HUES6 (cell line): Measurements from ENCODE around the gene TRIM27.
"Not testable (repeated sequence)": the region's sequence is repeated elsewhere in the genome, so short reads cannot be mapped to it uniquely, and the experiment has no call there.

Experiments
- H3K27ac ChIP-seq: 2 replicates; pipeline ENCODE4 v1.7.0; 2013; ENCODE audit warnings: low read depth, mild to moderate bottlenecking, low read length, inconsistent platforms
- H3K27me3 ChIP-seq: 2 replicates; pipeline ENCODE4 v1.6.1; 2013; ENCODE audit warnings: low read length; ENCODE audit not compliant: control insufficient read depth, insufficient read depth
- H3K36me3 ChIP-seq: 2 replicates; pipeline ENCODE4 v1.6.1; 2013; ENCODE audit warnings: low read length; ENCODE audit not compliant: control insufficient read depth, insufficient read depth
- H3K4me1 ChIP-seq: 2 replicates; pipeline ENCODE4 v1.6.1; 2013; ENCODE audit warnings: low read length; ENCODE audit not compliant: control insufficient read depth, insufficient read depth
- H3K4me3 ChIP-seq: 2 replicates; pipeline ENCODE4 v1.5.1; 2013; ENCODE audit warnings: low read depth, low read length
- H3K9ac ChIP-seq: one replicate; pipeline ENCODE4 v1.6.1; 2013; ENCODE audit warnings: mild to moderate bottlenecking, low read length
- H3K9me3 ChIP-seq: 2 replicates; pipeline ENCODE4 v1.6.1; 2013; ENCODE audit warnings: low read depth, low read length; ENCODE audit not compliant: control insufficient read depth, insufficient read depth

Gene TRIM27, protein sequence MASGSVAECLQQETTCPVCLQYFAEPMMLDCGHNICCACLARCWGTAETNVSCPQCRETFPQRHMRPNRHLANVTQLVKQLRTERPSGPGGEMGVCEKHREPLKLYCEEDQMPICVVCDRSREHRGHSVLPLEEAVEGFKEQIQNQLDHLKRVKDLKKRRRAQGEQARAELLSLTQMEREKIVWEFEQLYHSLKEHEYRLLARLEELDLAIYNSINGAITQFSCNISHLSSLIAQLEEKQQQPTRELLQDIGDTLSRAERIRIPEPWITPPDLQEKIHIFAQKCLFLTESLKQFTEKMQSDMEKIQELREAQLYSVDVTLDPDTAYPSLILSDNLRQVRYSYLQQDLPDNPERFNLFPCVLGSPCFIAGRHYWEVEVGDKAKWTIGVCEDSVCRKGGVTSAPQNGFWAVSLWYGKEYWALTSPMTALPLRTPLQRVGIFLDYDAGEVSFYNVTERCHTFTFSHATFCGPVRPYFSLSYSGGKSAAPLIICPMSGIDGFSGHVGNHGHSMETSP

DNA sequence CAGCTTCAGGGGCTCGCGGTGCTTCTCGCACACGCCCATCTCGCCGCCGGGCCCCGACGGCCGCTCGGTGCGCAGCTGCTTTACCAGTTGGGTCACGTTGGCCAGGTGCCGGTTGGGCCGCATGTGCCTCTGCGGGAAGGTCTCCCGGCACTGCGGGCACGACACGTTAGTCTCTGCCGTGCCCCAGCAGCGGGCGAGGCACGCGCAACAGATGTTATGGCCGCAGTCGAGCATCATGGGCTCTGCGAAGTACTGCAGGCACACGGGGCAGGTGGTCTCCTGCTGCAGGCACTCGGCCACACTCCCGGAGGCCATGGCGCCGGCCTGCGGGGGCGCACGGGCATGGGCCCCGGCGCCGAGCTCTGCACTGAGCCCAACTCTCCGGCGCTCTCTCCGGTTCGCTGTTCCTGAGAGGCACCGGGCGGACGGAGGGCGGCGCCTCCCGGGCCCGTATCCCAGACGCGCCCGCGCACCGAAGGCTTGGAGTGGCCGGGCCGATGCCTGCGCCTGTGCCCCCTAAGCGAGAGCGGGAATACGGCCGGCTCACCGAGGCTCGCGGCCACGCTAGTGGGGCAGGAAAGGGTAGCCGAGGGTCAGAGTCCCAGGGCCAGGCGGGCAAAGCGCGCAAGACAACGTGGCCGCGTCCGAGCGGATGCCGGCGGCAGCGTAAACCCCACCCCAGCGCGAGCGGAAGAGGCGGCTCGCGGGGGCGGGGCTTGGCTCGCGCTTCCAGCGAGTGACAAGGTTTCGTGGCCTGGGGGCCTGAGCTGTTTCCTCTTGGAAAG lies at the start of gene TRIM27:
Gene TRIM27, minus strand, starts transcription at position 668 of the 785 bp plus-strand sequence. Its CDS starts 353 bp downstream, at position 315.
- H3K9ac ChIP-seq = peak within 1 kb of the TSS; percentile 99
- peaks cover 40% of the 10 kb centered on the region for H3K36me3 ChIP-seq
- H3K4me1 ChIP-seq = peaks cover 17% of the 10 kb centered on the region
- H3K9me3 ChIP-seq = no peaks in the 10 kb centered on the region
- H3K27ac ChIP-seq = peak within 1 kb of the TSS; percentile 95
- H3K4me3 ChIP-seq = peak within 1 kb of the TSS; percentile 100
- no peaks in the 10 kb centered on the region for H3K27me3 ChIP-seq

DNA sequence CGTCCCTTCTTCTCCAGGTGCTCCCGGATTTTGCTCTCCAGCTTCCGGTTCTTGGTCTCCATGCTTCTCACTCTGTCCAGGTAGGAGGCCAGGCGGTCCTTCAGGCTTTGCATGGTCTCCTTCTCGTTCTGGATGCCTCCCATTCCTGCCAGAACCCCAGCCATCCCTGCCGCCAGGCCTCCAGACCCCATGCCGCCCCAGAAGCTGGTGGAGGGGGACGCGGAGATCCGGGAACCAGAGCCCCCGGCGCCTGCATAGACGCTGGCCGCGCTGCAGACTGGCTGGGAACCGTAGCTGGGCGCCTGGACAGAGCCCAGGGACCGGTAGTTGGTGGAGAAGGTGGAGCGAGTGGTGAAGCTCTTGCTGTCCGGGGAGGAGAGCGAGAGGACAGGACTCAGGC lies 46.3 kb upstream of the TRIM27 start:
- H3K36me3 ChIP-seq, H3K9ac ChIP-seq: not testable (repeated sequence)

DNA sequence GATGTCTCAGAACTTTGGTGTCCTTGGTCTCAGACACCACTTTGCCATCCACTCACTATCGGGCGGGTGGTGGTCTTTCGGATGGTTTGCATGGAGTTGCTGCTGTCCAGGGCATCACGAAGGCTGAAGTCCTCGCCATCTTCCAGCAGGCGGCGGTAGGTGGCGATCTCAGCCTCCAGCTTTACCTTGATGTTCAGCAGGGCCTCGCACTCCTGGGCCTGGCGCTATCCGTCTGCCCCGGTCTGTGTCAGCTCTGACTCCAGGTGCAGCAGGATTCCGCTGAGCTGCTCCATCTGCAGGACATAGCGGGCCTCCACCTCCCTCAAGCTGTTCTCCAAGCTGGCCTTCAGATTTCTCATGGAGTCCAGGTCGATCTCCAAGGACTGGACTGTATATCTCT lies 45.3 kb upstream of the TRIM27 start:
- Histone ChIP-seq H3K27ac (no peak overlapping the region), H3K4me1 (no peaks in the 10 kb centered on the region), H3K36me3 (no peaks in the 10 kb centered on the region), H3K4me3 (no peak overlapping the region), H3K9me3 (peaks cover 16% of the 10 kb centered on the region), H3K9ac (no peak overlapping the region), H3K27me3 (no peaks in the 10 kb centered on the region)

More for the DNA sequence above, 46.3 kb upstream of the TRIM27 start:
- H3K4me1 ChIP-seq, H3K4me3 ChIP-seq, H3K27ac ChIP-seq, H3K27me3 ChIP-seq: not testable (repeated sequence)
- H3K9me3 ChIP-seq = peaks cover 16% of the 10 kb centered on the region

DNA sequence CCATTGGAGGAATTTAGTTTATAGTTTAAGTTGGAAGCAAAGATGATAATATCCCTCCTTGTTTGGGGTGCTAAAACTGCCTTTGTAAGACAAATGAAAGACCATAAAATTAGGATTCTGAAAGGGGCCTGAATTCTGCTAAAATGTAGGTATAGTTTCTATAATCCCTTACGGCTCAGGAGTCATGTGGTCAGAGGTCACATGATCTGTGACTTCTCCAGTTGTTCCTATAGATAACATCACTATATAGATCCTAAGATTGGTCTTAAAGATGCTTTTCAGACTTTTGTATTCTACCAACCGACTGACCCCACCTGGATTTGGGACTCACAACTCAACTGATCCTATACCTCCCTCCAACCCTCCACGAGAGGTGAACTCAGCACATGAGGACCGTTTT lies 44.7 kb upstream of the TRIM27 start:
- H3K9ac ChIP-seq = no peak overlapping the region
- H3K27ac ChIP-seq = no peak overlapping the region
- no peak overlapping the region for H3K4me3 ChIP-seq
- H3K36me3 ChIP-seq = no peaks in the 10 kb centered on the region
- no peaks in the 10 kb centered on the region for H3K4me1 ChIP-seq
- peaks cover 16% of the 10 kb centered on the region for H3K9me3 ChIP-seq
- H3K27me3 ChIP-seq = no peaks in the 10 kb centered on the region

DNA sequence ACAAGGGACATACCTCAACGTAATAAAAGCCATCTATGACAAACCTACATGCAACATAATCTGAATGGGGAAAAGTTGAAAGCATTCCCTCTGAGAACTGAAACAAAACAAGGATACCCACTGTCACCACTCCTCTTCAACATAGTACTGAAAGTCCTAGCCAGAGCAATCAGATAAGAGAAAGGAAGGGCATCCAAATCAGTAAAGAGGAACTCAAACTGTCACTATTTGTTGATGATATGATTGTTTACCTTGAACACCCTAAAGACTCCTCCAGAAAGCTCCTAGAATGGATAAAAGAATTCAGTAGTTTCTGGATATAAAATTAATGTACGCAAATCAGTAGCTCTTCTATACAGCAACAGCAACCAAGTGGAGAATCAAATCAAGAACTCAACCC lies 41.9 kb upstream of the TRIM27 start:
- Histone ChIP-seq H3K4me3 (no peak overlapping the region), H3K27me3 (no peaks in the 10 kb centered on the region), H3K9me3 (peaks cover 16% of the 10 kb centered on the region), H3K4me1 (no peaks in the 10 kb centered on the region; the same call in 1 of the 2 replicates), H3K9ac (no peak overlapping the region), H3K27ac (no peak overlapping the region), H3K36me3 (no peaks in the 10 kb centered on the region)

DNA sequence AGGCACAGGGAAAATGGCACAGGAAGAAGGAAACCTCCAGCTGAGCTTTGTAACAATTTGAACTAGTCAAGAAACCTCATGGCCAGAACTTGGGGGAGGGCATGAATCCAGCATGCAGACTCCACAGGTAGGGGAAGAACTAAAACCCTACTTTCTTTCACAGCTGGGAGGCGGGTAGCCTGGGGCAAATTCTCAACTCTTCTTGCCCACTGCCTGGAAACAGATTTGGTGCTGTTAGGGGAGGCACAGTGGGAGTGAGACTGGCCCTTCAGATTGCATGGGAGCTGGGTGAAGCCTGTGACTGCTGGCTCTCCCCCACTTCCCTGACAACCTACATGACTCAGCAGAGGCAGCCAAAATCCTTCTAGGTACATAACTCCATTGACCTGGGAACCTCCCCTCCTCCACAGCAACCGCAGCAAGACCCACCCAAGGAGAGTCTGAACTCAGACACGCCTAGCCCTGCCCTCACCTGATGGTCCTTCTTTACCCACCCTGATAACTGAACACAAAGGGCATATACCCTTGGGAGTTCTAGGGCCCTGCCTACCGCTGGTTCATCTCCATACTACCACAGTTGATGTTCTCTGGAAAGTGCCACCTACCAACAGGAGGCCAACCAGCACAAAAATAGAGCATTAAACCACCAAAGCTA lies 37.2 kb upstream of the TRIM27 start:
- H3K36me3 ChIP-seq = no peaks in the 10 kb centered on the region

DNA sequence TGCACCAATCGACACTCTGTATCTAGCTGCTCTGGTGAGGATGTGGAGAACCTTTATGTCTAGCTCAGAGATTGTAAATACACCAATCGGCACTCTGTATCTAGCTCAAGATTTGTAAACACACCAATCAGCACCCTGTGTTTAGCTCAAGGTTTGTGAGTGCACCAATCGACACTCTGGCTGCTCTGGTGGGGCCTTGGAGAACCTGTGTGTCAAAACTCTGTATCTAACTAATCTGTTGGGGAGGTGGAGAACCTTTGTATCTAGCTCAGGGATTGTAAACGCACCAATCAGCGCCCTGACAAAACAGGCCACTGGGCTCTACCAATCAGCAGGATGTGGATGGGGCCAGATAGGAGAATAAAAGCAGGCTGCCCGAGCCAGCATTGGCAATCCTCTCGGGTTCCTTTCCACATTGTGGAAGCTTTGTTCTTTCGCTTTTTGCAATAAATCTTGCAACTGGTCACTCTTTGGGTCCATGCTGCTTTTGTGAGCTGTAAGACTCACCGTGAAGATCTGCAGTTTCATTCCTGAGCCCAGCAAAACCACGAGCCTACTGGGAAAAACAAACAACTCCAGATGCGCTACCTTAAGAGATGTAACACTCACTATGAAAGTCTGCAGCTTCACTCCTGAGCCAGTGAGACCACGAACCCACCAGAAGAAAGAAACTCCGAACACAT lies 34.9 kb upstream of the TRIM27 start:
- H3K27me3 ChIP-seq, H3K4me1 ChIP-seq, H3K9me3 ChIP-seq, H3K36me3 ChIP-seq, H3K9ac ChIP-seq, H3K27ac ChIP-seq, H3K4me3 ChIP-seq: not testable (repeated sequence)

More for the DNA sequence above, 37.2 kb upstream of the TRIM27 start:
- H3K27ac ChIP-seq = no peak overlapping the region; the same call in 1 of the 2 replicates
- H3K9ac ChIP-seq = peak overlapping the region; percentile 16
- no peaks in the 10 kb centered on the region; the same call in none of the 2 replicates for H3K4me1 ChIP-seq
- no peaks in the 10 kb centered on the region for H3K9me3 ChIP-seq
- H3K4me3 ChIP-seq = no peak overlapping the region
- no peaks in the 10 kb centered on the region for H3K27me3 ChIP-seq

DNA sequence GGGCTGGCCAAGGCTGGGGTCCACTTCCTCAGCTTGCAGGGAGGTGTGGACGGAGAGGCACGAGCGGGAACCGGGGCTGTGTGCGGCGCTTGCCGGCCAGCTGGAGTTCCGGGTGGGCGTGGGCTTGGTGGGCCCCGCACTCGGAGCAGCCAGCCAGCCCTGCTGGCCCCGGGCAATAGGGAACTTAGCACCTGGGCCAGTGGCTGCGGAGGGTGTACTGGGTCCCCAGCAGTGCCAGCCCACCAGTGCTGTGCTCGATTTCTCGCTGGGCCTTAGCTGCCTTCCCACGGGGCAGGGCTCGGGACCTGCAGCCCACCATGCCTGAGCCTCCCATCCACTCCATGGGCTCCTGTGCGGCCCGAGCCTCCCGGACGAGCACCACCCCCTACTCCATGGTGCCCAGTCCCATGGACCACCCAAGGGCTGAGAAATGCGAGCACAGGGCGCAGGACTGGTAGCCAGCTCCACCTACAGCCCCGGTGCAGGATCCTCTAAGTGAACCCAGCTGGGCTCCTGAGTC lies 34.1 kb upstream of the TRIM27 start:
- not testable (repeated sequence) for H3K4me1 ChIP-seq, H3K36me3 ChIP-seq, H3K4me3 ChIP-seq, H3K9ac ChIP-seq, H3K9me3 ChIP-seq, H3K27me3 ChIP-seq, H3K27ac ChIP-seq

DNA sequence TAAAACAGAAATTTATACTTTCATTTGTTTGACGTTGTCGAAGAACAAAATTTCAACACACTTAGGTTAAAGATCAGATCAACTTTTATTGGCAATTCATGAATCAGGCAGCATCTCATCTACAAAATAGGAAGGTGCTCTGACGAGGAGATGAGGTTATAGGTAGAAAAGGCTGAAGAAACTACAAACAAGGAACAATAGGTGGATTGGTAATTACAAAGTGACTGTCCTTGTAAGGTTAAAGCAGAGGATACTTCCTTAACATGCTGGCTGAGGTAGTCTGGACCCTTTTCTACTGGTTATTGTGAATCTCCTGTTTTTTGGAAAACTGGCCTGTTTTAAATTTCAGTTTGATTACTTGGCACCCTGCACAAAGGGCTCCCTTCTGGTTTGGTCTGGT lies 32.5 kb upstream of the TRIM27 start:
- no peak overlapping the region for H3K27ac ChIP-seq
- no peak overlapping the region for H3K4me3 ChIP-seq
- no peaks in the 10 kb centered on the region for H3K27me3 ChIP-seq
- no peaks in the 10 kb centered on the region; the same call in none of the 2 replicates for H3K4me1 ChIP-seq
- no peak overlapping the region for H3K9ac ChIP-seq
- H3K9me3 ChIP-seq = no peaks in the 10 kb centered on the region
- no peaks in the 10 kb centered on the region for H3K36me3 ChIP-seq

DNA sequence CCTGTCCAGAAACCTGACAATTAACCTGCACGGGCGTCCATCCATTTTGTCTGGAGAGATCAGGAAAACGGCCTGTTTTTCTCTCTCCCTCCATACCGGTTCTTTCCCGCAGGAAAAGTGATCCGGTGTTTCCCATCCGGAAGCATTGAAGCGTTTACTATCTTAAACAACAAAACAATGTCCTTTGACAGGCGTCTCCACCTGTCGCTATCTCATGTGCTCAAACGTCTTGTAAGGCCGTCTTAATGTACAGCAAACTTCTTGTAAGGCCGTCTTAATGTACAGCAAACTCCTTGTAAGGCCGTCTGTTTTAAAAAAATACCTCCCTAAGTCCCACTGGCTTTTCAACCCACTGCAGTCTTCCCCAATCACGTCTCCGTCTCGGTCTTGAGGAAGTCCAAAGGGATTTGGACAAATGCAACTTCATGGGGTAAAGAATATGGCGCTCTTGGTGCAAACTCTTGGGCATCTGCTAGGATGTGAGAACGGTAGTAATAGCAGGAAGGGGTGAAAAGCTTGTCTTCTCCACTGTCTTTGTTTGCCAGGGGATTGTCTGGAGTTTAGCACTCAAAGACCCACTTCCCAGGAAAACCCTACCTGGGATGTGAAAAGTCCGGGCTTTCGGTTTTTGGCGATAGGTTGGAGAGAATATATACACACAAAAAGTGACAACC lies 29.9 kb upstream of the TRIM27 start:
- Histone ChIP-seq H3K27ac (no peak overlapping the region), H3K4me1 (peaks cover 3% of the 10 kb centered on the region; the same call in 1 of the 2 replicates), H3K27me3 (no peaks in the 10 kb centered on the region), H3K9me3 (peaks cover 2% of the 10 kb centered on the region; the same call in 1 of the 2 replicates), H3K36me3 (no peaks in the 10 kb centered on the region), H3K4me3 (peak overlapping the region; percentile 86), H3K9ac (peak overlapping the region; percentile 55)
